Ishikawa (cell line): Measurements from ENCODE around the gene TXNL4B.

ENCODE experiments used
- CREB1 ChIP-seq: IDR thresholded peaks from 2 replicates; pipeline ENCODE4 v1.6.1; 2012; ENCODE audit warnings: low read depth
- EGR1 ChIP-seq: IDR thresholded peaks from 2 replicates; pipeline ENCODE4 v1.6.1; 2012
- EP300 ChIP-seq: IDR thresholded peaks from 2 replicates; pipeline ENCODE4 v1.6.1; 2012; ENCODE audit warnings: borderline replicate concordance
- RAD21 ChIP-seq: IDR thresholded peaks from 2 replicates; pipeline ENCODE4 v1.6.1; 2012; ENCODE audit warnings: low read depth
- TAF1 ChIP-seq: IDR thresholded peaks from 2 replicates; pipeline ENCODE4 v1.6.1; 2012; ENCODE audit warnings: low read depth, mild to moderate bottlenecking
- YY1 ChIP-seq: IDR thresholded peaks from 2 replicates; pipeline ENCODE4 v1.6.1; 2012; ENCODE audit warnings: low read depth

GRCh38 chr16:72060405-72060804 is 33.0 kb downstream of the TXNL4B start:
- TF ChIP-seq EP300 = no peak
- no peak for TF ChIP-seq TAF1
- no peak for TF ChIP-seq RAD21
- TF ChIP-seq YY1 = no peak
- TF ChIP-seq EGR1 = no peak
- TF ChIP-seq CREB1 = no peak
